HG03354 (cell line): ENCODE measurements around the gene MYCN.

ENCODE experiments used
- ATAC-seq: cut with Tn5 transposase; IDR thresholded peaks from one replicate; pipeline ENCODE4 v1.9.1; 2021; ENCODE audit warnings: mild to moderate bottlenecking; ENCODE audit not compliant: unreplicated experiment, poor library complexity, severe bottlenecking

The MYCN gene

GRCh38 chr2:15971831-15972522, 31.6 kb downstream of the MYCN start:
- no peak for ATAC-seq

- peak; percentile 53 for ATAC-seq
These were observed 33.4 kb downstream of the MYCN start for GRCh38 chr2:15973481-15974401.

- ATAC-seq, result no peak
These were observed 34.4 kb downstream of the MYCN start for GRCh38 chr2:15974565-15975260.

- no peak for ATAC-seq
These were observed 34.9 kb downstream of the MYCN start for GRCh38 chr2:15975261-15975600.

- ATAC-seq, result no peak
These were observed 35.3 kb downstream of the MYCN start for GRCh38 chr2:15975676-15976075.

- ATAC-seq, result no peak
These were observed 36.0 kb downstream of the MYCN start for GRCh38 chr2:15976354-15976753.

- no peak for ATAC-seq
These were observed 38.9 kb downstream of the MYCN start for GRCh38 chr2:15979051-15979758.

GRCh38 chr2:15979759-15980604, 39.6 kb downstream of the MYCN start:
- no peak for ATAC-seq

- ATAC-seq, result no peak
These were observed 40.3 kb downstream of the MYCN start for GRCh38 chr2:15980605-15981098.

GRCh38 chr2:15981646-15982045, 41.3 kb downstream of the MYCN start:
- ATAC-seq, result no peak

- no peak for ATAC-seq
These were observed 42.1 kb downstream of the MYCN start for GRCh38 chr2:15982285-15983044.

- ATAC-seq, result no peak
These were observed 43.1 kb downstream of the MYCN start for GRCh38 chr2:15983496-15983895.

- ATAC-seq, result no peak
These were observed 44.3 kb downstream of the MYCN start for GRCh38 chr2:15984368-15985255.

- ATAC-seq, result no peak
These were observed 45.2 kb downstream of the MYCN start for GRCh38 chr2:15985531-15985930.

GRCh38 chr2:15986068-15986560, 45.8 kb downstream of the MYCN start:
- ATAC-seq, result no peak

GRCh38 chr2:15986644-15987043, 46.3 kb downstream of the MYCN start:
- no peak for ATAC-seq

GRCh38 chr2:15988733-15989132, 48.4 kb downstream of the MYCN start:
- ATAC-seq, result no peak
